Fibroblast of lung (primary cell): Measurements from ENCODE around the gene LIN52. TPM values are rescaled to one million over a fixed set of nuclear protein-coding genes. Genes with fewer than 3 reads are reported as not detected.

Source experiments
- DNase-seq, 2 donors: peaks; one replicate each; pipeline versions ENCODE4 v3.0.0 to v3.0.0-alpha.2; 2010; ENCODE audit warnings: low read depth in 2 of 2
- H2AFZ ChIP-seq: 2 replicates; pipeline ENCODE4 v1.5.1; 2012; ENCODE audit warnings: low read length, control low read depth, inconsistent platforms
- H3K27ac ChIP-seq: 2 replicates; pipeline ENCODE4 v1.5.1; 2011; ENCODE audit warnings: low read length, control low read depth; ENCODE audit not compliant: insufficient read depth
- H3K27me3 ChIP-seq: 2 replicates; pipeline ENCODE4 v1.5.1; 2011; ENCODE audit warnings: mild to moderate bottlenecking, low read length; ENCODE audit not compliant: control insufficient read depth, insufficient read depth
- H3K36me3 ChIP-seq: 2 replicates; pipeline ENCODE4 v1.5.1; 2011; ENCODE audit warnings: low read length; ENCODE audit not compliant: control insufficient read depth, insufficient read depth
- H3K4me1 ChIP-seq: 2 replicates; pipeline ENCODE4 v1.5.1; 2011; ENCODE audit warnings: low read length; ENCODE audit not compliant: control insufficient read depth, insufficient read depth; ENCODE audit errors: extremely low read depth
- H3K4me2 ChIP-seq: 2 replicates; pipeline ENCODE4 v1.5.1; 2011; ENCODE audit warnings: low read length, control low read depth; ENCODE audit not compliant: insufficient read depth; ENCODE audit errors: extremely low read depth
- H3K4me3 ChIP-seq, 4 experiments: fragments of 200-600 bp in 1 of 4; sonication (generic) in 1 of 4; replicated peaks in 1 of 4; 2 replicates each; pipeline ENCODE4 v1.5.1; 2011 to 2016; ENCODE audit warnings: low read length in 4 of 4, low read depth in 3 of 4, mild to moderate bottlenecking in 3 of 4, control low read depth in 2 of 4, inconsistent platforms in 1 of 4, mixed read lengths in 1 of 4; ENCODE audit not compliant: insufficient read depth in 1 of 4; ENCODE audit errors: control extremely low read depth in 1 of 4
- H3K79me2 ChIP-seq: 2 replicates; pipeline ENCODE4 v1.5.1; 2012; ENCODE audit warnings: mild to moderate bottlenecking, low read length, inconsistent platforms; ENCODE audit not compliant: control insufficient read depth, insufficient read depth
- H3K9ac ChIP-seq: 2 replicates; pipeline ENCODE4 v1.5.1; 2011; ENCODE audit warnings: mild to moderate bottlenecking, low read length, control low read depth; ENCODE audit not compliant: insufficient read depth
- H3K9me3 ChIP-seq: 2 replicates; pipeline ENCODE4 v1.5.1; 2012; ENCODE audit warnings: low read depth, low read length; ENCODE audit not compliant: control insufficient read depth, insufficient read depth
- H4K20me1 ChIP-seq: 2 replicates; pipeline ENCODE4 v1.5.1; 2011; ENCODE audit warnings: low read length; ENCODE audit not compliant: control insufficient read depth, insufficient read depth; ENCODE audit errors: extremely low read depth
- EZH2 ChIP-seq: IDR thresholded peaks from 2 replicates; pipeline ENCODE4 v1.5.1; 2012; ENCODE audit warnings: low read length, control low read depth, mild to moderate bottlenecking; ENCODE audit errors: missing control alignments
- polyA plus RNA-seq, 2 donors: library from polyadenylated mRNA; depleted of rRNA in 1 of 2; stranded (reverse) in 1 of 2; unstranded in 1 of 2; fragments of >200 nt; gene quantifications; 2 replicates each; pipeline ENCODE4 v1.2.1, GENCODE V29; 2011 to 2012; ENCODE audit warnings: missing spikeins in 1 of 2
- total RNA-seq: library from RNA; depleted of rRNA; stranded (reverse); fragments of >200 nt; gene quantifications from 2 replicates; pipeline ENCODE4 v1.2.1, GENCODE V29; 2014
- TF ChIP-seq, protein P1 (sequence below), 2 donors: IDR thresholded peaks in 1 of 2; conservative IDR thresholded peaks in 1 of 2; 1 replicate in 1 of 2; 2 replicates in 1 of 2; pipeline ENCODE4 v1.5.1; 2011 to 2012; ENCODE audit warnings: low read length in 2 of 2, control low read depth in 1 of 2, inconsistent platforms in 1 of 2, low read depth in 1 of 2, mild to moderate bottlenecking in 1 of 2

Gene LIN52
- total and polyA plus RNA-seq, 2 donors (not counting 1 experiment from before 2014, with no cell fraction given): 7.5 to 11.9 TPM

DNA sequence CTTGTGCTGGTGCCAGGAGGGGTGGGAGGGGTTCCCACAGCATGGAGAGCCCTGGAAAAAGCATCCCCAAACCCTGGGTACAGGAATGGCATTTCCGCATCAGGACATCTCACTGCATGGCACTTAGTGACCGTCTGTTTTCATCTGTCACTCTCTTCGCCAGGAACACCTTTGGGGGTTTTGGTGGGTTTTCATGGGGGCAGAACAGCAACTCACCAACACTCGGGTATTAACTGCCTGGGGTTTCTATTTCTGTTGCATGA lies 158.0 kb downstream of the LIN52 start:
- no peak overlapping the region for H3K9ac ChIP-seq
- no peaks in the 10 kb centered on the region for H3K9me3 ChIP-seq
- no peaks in the 10 kb centered on the region for H3K4me1 ChIP-seq
- H3K27me3 ChIP-seq: peaks cover 73% of the 10 kb centered on the region
- DNase-seq: no peak
- no peaks in the 10 kb centered on the region for H3K79me2 ChIP-seq
- H3K4me3 ChIP-seq: no peak overlapping the region
- no peak overlapping the region for H3K4me2 ChIP-seq
- TF ChIP-seq EZH2: peak; percentile 43
- TF ChIP-seq, protein P1, sequence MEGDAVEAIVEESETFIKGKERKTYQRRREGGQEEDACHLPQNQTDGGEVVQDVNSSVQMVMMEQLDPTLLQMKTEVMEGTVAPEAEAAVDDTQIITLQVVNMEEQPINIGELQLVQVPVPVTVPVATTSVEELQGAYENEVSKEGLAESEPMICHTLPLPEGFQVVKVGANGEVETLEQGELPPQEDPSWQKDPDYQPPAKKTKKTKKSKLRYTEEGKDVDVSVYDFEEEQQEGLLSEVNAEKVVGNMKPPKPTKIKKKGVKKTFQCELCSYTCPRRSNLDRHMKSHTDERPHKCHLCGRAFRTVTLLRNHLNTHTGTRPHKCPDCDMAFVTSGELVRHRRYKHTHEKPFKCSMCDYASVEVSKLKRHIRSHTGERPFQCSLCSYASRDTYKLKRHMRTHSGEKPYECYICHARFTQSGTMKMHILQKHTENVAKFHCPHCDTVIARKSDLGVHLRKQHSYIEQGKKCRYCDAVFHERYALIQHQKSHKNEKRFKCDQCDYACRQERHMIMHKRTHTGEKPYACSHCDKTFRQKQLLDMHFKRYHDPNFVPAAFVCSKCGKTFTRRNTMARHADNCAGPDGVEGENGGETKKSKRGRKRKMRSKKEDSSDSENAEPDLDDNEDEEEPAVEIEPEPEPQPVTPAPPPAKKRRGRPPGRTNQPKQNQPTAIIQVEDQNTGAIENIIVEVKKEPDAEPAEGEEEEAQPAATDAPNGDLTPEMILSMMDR (conservative IDR thresholded peaks at IDR 0.05 in 1 of 2, IDR thresholded peaks at IDR 0.05 in 1 of 2; ENCODE audit: low read depth in 1 of 2, low read length in 2 of 2): no peak
- H4K20me1 ChIP-seq: no peaks in the 10 kb centered on the region
- H3K27ac ChIP-seq: no peak overlapping the region
- no peak overlapping the region for H2AFZ ChIP-seq
- no peaks in the 10 kb centered on the region for H3K36me3 ChIP-seq

DNA sequence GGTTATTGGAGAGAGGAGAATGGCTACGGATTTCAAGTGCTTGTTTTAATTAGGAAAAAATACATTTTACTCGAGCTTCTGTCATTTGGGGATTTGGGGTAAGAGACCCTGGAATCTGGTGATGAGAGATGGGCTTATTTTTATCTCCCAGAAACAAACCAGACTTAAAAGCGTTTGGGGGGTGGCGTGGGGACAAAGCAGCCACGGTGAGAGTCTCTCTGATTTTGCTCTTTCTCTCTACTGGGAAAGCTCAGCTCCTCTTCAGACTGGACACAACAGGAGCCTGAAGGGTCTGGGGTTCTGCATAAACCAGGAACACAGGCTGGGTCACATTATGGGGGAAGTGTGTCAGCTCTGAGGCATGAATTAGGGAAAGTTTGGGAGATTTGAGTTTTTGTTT lies 158.3 kb downstream of the LIN52 start:
- Histone ChIP-seq H3K36me3 (no peaks in the 10 kb centered on the region), H3K9me3 (no peaks in the 10 kb centered on the region), H4K20me1 (no peaks in the 10 kb centered on the region), H3K4me2 (no peak overlapping the region), H3K9ac (no peak overlapping the region), H3K27ac (no peak overlapping the region), H3K4me3 (no peak overlapping the region), H2AFZ (no peak overlapping the region), H3K79me2 (no peaks in the 10 kb centered on the region), H3K27me3 (peaks cover 69% of the 10 kb centered on the region), H3K4me1 (no peaks in the 10 kb centered on the region)
- TF ChIP-seq, protein P1 (conservative IDR thresholded peaks at IDR 0.05 in 1 of 2, IDR thresholded peaks at IDR 0.05 in 1 of 2; ENCODE audit: low read depth in 1 of 2, low read length in 2 of 2): no peak
- no peak for TF ChIP-seq EZH2
- no peak for DNase-seq

DNA sequence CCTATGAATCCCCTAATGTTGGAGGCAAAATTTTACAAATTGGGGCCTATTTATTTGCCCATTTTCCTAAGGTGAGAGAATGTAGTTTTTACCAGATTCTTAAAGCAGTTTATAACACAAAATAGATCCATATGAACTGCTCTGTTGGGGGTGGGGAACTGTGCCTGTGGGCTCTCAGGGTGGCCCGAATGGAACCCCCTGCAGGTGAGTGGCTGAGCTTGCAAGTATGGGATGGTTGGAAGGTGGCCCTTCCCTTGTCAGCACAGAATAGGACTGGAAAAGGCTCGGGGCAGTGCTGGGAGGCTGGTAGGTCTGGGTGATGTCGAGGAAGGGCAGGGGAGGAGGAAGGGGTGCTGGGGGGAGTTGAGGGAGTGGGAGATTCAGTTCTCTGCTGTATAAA lies 159.4 kb downstream of the LIN52 start:
- Histone ChIP-seq H3K4me1 (no peaks in the 10 kb centered on the region), H4K20me1 (no peaks in the 10 kb centered on the region), H3K4me2 (no peak overlapping the region), H3K9me3 (no peaks in the 10 kb centered on the region), H3K27me3 (peaks cover 59% of the 10 kb centered on the region), H3K79me2 (no peaks in the 10 kb centered on the region), H3K4me3 (no peak overlapping the region), H3K36me3 (no peaks in the 10 kb centered on the region), H3K9ac (no peak overlapping the region), H2AFZ (no peak overlapping the region), H3K27ac (no peak overlapping the region)
- TF ChIP-seq, protein P1 (conservative IDR thresholded peaks at IDR 0.05 in 1 of 2, IDR thresholded peaks at IDR 0.05 in 1 of 2; ENCODE audit: low read depth in 1 of 2, low read length in 2 of 2): no peak
- peak; percentile 48 for TF ChIP-seq EZH2
- DNase-seq: no peak
